Measurements from ENCODE around the gene GPR119. TPM values are rescaled to one million over a fixed set of nuclear protein-coding genes. Genes with fewer than 3 reads are reported as not detected.
A peak's percentile ranks its signal among the peaks of the same experiment; 100 is the strongest.

GPR119 gene
- total RNA-seq, 1 donor from 2014 or later = not detected

DNA sequence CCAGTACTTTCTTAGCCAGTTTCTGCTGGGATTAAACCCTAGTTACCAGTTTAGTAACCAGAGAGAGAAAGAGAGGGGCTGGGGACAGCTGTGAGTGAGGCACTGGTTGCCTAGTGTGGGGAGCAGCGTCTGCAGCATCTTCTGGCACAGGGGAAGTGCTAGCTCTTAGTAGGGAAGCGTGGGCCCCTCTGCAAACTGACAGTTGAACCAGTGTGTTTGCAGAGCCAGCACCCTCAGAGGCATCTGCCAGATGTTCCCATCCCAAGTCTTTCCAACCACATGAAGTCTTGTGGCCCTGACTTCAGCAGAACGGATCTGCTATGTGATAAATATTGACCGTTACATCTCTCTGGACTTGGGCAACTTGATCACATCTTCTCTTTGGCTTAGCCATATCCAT is 31.3 kb upstream of the GPR119 start:
- no peaks in the 10 kb centered on the region for H3K36me3 ChIP-seq (ENCODE audit: control insufficient read depth, insufficient read depth, low read length)
- no peak for DNase-seq (ENCODE audit: low read depth)
- no peak for TF ChIP-seq CTCF (IDR thresholded peaks at IDR 0.05; ENCODE audit: insufficient read depth, low read length, poor library complexity, severe bottlenecking)
- no peak overlapping the region for H3K4me3 ChIP-seq (ENCODE audit: low read depth, low read length)
- no peaks in the 10 kb centered on the region for H3K27me3 ChIP-seq (ENCODE audit: control insufficient read depth, insufficient read depth, low read length)

DNA sequence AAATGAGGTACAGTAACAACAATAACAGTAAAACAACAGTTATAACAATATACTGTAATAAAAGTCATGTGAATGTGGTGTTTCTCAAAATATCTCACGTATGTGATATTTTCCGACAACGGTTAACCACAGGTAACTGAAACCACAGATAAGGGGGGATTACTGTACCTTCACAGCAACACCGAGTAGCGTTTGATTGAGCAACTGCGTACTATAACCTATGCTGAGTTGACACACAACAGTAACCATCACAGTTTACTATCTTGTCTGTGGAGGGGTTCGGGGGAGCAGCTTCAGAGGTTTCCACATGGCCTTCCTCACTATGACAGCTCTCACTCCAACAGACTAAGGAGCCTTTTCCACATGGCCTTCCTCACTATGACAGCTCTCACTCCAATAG is 29.7 kb upstream of the GPR119 start:
- no peaks in the 10 kb centered on the region for H3K27me3 ChIP-seq (ENCODE audit: control insufficient read depth, insufficient read depth, low read length)
- DNase-seq (ENCODE audit: low read depth) = no peak
- no peak overlapping the region for H3K4me3 ChIP-seq (ENCODE audit: low read depth, low read length)
- TF ChIP-seq CTCF (IDR thresholded peaks at IDR 0.05; ENCODE audit: insufficient read depth, low read length, poor library complexity, severe bottlenecking) = no peak
- no peaks in the 10 kb centered on the region for H3K36me3 ChIP-seq (ENCODE audit: control insufficient read depth, insufficient read depth, low read length)

GRCh38 chrX:130414800-130415199 is 29.3 kb upstream of the GPR119 start:
- no peak overlapping the region for H3K4me3 ChIP-seq (ENCODE audit: low read depth, low read length)
- TF ChIP-seq CTCF (IDR thresholded peaks at IDR 0.05; ENCODE audit: insufficient read depth, low read length, poor library complexity, severe bottlenecking) = no peak
- H3K36me3 ChIP-seq (ENCODE audit: control insufficient read depth, insufficient read depth, low read length) = no peaks in the 10 kb centered on the region
- no peak for DNase-seq (ENCODE audit: low read depth)
- no peaks in the 10 kb centered on the region for H3K27me3 ChIP-seq (ENCODE audit: control insufficient read depth, insufficient read depth, low read length)

DNA sequence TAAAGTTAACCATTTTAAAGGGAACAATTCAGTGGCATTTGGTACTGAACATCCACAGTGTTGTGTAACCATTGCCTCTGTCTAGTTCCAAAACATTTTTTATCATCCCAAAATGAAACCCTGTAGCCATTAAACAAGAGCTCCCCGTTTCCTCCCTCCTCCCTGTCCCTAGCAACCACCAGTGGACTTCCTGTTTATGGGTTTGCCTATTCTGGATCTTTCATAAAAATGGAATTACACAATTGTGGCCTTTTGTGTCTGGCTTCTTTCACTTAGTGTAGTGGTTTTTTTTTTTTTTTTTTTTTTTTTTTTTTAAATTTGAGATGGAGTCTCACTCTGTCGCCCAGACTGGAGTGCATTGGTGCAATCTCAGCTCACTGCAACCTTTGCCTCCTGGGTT is 27.9 kb upstream of the GPR119 start:
- Histone ChIP-seq H3K27me3 (ENCODE audit: control insufficient read depth, insufficient read depth, low read length) (no peaks in the 10 kb centered on the region), H3K36me3 (ENCODE audit: control insufficient read depth, insufficient read depth, low read length) (no peaks in the 10 kb centered on the region), H3K4me3 (ENCODE audit: low read depth, low read length) (no peak overlapping the region)
- no peak for DNase-seq (ENCODE audit: low read depth)
- no peak for TF ChIP-seq CTCF (IDR thresholded peaks at IDR 0.05; ENCODE audit: insufficient read depth, low read length, poor library complexity, severe bottlenecking)

DNA sequence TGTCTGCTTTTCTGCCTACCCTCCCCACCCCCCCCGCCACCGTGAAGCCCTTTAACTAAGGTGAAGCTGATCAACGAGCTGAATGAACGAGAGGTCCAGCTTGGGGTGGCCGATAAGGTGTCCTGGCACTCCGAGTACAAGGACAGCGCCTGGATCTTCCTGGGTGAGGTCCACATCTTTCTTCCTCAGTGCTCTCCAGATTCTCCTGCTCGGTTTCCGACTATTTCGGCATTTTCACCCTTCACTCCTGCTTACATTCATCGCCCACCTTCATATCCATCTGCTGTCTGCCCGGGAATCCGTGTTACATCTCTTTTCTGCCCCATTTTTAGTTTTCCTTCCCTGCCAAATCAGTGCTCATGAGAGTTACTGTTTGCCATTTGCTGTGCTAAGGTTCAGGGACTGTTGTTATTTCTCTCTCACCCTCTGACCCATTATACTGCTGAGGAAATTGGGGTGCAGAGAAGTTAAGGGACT is 16.8 kb upstream of the GPR119 start:
- H3K36me3 ChIP-seq (ENCODE audit: control insufficient read depth, insufficient read depth, low read length) = no peaks in the 10 kb centered on the region
- DNase-seq (ENCODE audit: low read depth) = no peak
- H3K27me3 ChIP-seq (ENCODE audit: control insufficient read depth, insufficient read depth, low read length) = no peaks in the 10 kb centered on the region
- peak overlapping the region; percentile 86 for H3K4me3 ChIP-seq (ENCODE audit: low read depth, low read length)
- TF ChIP-seq CTCF (IDR thresholded peaks at IDR 0.05; ENCODE audit: insufficient read depth, low read length, poor library complexity, severe bottlenecking) = no peak

DNA sequence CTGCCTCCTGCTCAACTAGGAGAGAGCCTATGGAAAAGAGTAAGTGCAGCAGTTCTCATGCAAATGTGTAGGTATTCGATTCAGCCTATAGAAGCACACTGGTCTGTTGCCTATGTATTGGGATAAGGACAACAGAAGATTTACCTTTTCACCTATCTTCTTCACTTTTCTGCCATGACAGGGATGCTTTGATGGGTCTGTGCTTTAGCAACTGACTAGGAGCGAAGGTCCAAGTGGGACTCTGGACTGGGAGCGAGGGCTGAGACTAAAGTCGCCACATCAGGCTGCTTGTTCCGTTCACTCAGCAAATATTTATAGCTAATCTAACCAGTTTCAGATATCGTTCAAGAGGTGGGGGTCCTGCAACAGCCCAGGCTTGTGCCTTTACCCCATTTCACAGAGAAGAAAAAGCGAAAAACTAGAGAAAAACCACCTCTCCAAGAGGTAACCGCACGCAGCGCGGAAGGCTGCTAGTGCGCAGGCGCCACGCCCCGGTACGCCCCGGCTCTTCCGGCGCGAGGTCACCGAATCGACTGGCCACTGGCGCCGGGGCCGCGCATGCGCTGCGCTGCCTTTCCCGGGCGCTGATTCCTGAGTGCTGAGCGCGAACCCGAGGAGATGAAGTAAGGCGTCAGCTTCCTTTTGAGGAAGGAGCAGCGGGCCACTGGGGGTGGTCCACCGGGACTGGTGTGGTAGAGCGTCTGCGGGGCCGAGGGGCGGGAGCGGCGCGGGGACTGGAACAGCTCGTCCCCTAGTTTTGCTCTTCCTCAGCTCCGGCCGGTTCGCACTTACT is 16.1 kb upstream of the GPR119 start, which contains the start of gene RBMX2:
TSS of gene RBMX2 (plus strand) at position 573 of the 793 bp plus-strand sequence. CDS start at position 619, 46 bp downstream.
- DNase-seq (ENCODE audit: low read depth) = peak; percentile 14
- TF ChIP-seq CTCF (IDR thresholded peaks at IDR 0.05; ENCODE audit: insufficient read depth, low read length, poor library complexity, severe bottlenecking) = no peak
- H3K27me3 ChIP-seq (ENCODE audit: control insufficient read depth, insufficient read depth, low read length) = no peaks in the 10 kb centered on the region
- H3K36me3 ChIP-seq (ENCODE audit: control insufficient read depth, insufficient read depth, low read length) = no peaks in the 10 kb centered on the region
- H3K4me3 ChIP-seq (ENCODE audit: low read depth, low read length) = peak within 1 kb of the TSS; percentile 86
